ENCODE results near the gene MLXIPL. TPM values are rescaled to one million over a fixed set of nuclear protein-coding genes. Genes with fewer than 3 reads are reported as not detected.
"Not testable (repeated sequence)": the region's sequence is repeated elsewhere in the genome, so short reads cannot be mapped to it uniquely, and the experiment has no call there.

The MLXIPL gene
- total RNA-seq, 1 donor from 2014 or later, result not detected

GRCh38 chr7:73556208-73557107 is 67.9 kb downstream of the MLXIPL start:
- no peaks in the 10 kb centered on the region for H3K9me3 Mint-ChIP-seq (ENCODE audit: low read depth)
- peaks cover 41% of the 10 kb centered on the region for H3K4me1 Mint-ChIP-seq (ENCODE audit: low read depth)
- DNase-seq (ENCODE audit: low spot score), result no peak
- H3K4me3 Mint-ChIP-seq (ENCODE audit: unreplicated experiment), result peak overlapping the region; percentile 87
- H3K27ac Mint-ChIP-seq (ENCODE audit: unreplicated experiment), result peak overlapping the region; percentile 89
- H3K36me3 Mint-ChIP-seq (ENCODE audit: low read depth), result peaks cover 3% of the 10 kb centered on the region
- TF ChIP-seq CTCF (IDR thresholded peaks at IDR 0.05), result no peak
- H3K27me3 Mint-ChIP-seq (ENCODE audit: low read depth), result no peaks in the 10 kb centered on the region

- peak overlapping the region; percentile 87 for H3K4me3 Mint-ChIP-seq (ENCODE audit: unreplicated experiment)
- peaks cover 5% of the 10 kb centered on the region for H3K36me3 Mint-ChIP-seq (ENCODE audit: low read depth)
- no peak for TF ChIP-seq CTCF (IDR thresholded peaks at IDR 0.05)
- H3K9me3 Mint-ChIP-seq (ENCODE audit: low read depth), result no peaks in the 10 kb centered on the region
- no peaks in the 10 kb centered on the region for H3K27me3 Mint-ChIP-seq (ENCODE audit: low read depth)
- H3K4me1 Mint-ChIP-seq (ENCODE audit: low read depth), result peaks cover 39% of the 10 kb centered on the region
- no peak for DNase-seq (ENCODE audit: low spot score)
- H3K27ac Mint-ChIP-seq (ENCODE audit: unreplicated experiment), result peak overlapping the region; percentile 89
Measured at GRCh38 chr7:73555411-73555982, 68.8 kb downstream of the MLXIPL start.

- H3K27ac Mint-ChIP-seq (ENCODE audit: unreplicated experiment); H3K9me3 Mint-ChIP-seq (ENCODE audit: low read depth); H3K4me3 Mint-ChIP-seq (ENCODE audit: unreplicated experiment); DNase-seq (ENCODE audit: low spot score); H3K4me1 Mint-ChIP-seq (ENCODE audit: low read depth); H3K27me3 Mint-ChIP-seq (ENCODE audit: low read depth): not testable (repeated sequence)
- peaks cover 14% of the 10 kb centered on the region for H3K36me3 Mint-ChIP-seq (ENCODE audit: low read depth)
Measured at GRCh38 chr7:73550093-73550492, 74.2 kb downstream of the MLXIPL start.

- TF ChIP-seq CTCF (IDR thresholded peaks at IDR 0.05), result no peak
- no peak overlapping the region for H3K4me3 Mint-ChIP-seq (ENCODE audit: unreplicated experiment)
- no peaks in the 10 kb centered on the region for H3K9me3 Mint-ChIP-seq (ENCODE audit: low read depth)
- H3K4me1 Mint-ChIP-seq (ENCODE audit: low read depth), result peaks cover 2% of the 10 kb centered on the region
- peaks cover 14% of the 10 kb centered on the region for H3K36me3 Mint-ChIP-seq (ENCODE audit: low read depth)
- H3K27ac Mint-ChIP-seq (ENCODE audit: unreplicated experiment), result no peak overlapping the region
- DNase-seq (ENCODE audit: low spot score), result no peak
- no peaks in the 10 kb centered on the region for H3K27me3 Mint-ChIP-seq (ENCODE audit: low read depth)
Measured at GRCh38 chr7:73549176-73549575, 75.1 kb downstream of the MLXIPL start.

GRCh38 chr7:73547841-73548240 is 76.5 kb downstream of the MLXIPL start:
- Mint-ChIP-seq H3K27me3 (ENCODE audit: low read depth) (no peaks in the 10 kb centered on the region), H3K9me3 (ENCODE audit: low read depth) (no peaks in the 10 kb centered on the region), H3K36me3 (ENCODE audit: low read depth) (peaks cover 18% of the 10 kb centered on the region), H3K27ac (ENCODE audit: unreplicated experiment) (no peak overlapping the region), H3K4me1 (ENCODE audit: low read depth) (peaks cover 2% of the 10 kb centered on the region), H3K4me3 (ENCODE audit: unreplicated experiment) (no peak overlapping the region)
- no peak for DNase-seq (ENCODE audit: low spot score)
- TF ChIP-seq CTCF (IDR thresholded peaks at IDR 0.05), result no peak

Measured in chondrocyte (in vitro differentiated cells).